HepG2 (cell line): Measurements from ENCODE around the gene TGM1. TPM values are rescaled to one million over a fixed set of nuclear protein-coding genes. Genes with fewer than 3 reads are reported as not detected.
A peak's percentile ranks its signal among the peaks of the same experiment; 100 is the strongest.

Experiments used
- ATAC-seq: fragments of 200-7000 bp; cut with Tn5 transposase; 3 replicates; pipeline ENCODE4 v1.9.1; 2020; ENCODE audit warnings: mild to moderate bottlenecking, moderate library complexity
- BruUV-seq: library from RNA; stranded (reverse); fragments of 400-500 nt; replicated peaks from 2 replicates; lab custom pipeline; 2021; lab: Mats Ljungman, UMichigan
- CTCF ChIA-PET: fragments of 300-600 bp; formaldehyde crosslinking; extraction: SDS; loops from one replicate; lab custom pipeline; 2021; ENCODE audit warnings: low total read pairs, inconsistent platforms, low intra/inter-chr PET ratio; lab: Yijun Ruan, JAX
- POLR2A ChIA-PET: fragments of 350-600 bp; sonication (Branson Sonifier 250); formaldehyde crosslinking; loops from one replicate; lab custom pipeline; 2020; ENCODE audit warnings: antibody characterized with exemption, inconsistent platforms; lab: Yijun Ruan, JAX
- DNase-seq: peaks from one replicate; pipeline ENCODE4 v3.0.0-alpha.2; 2015; ENCODE audit warnings: low spot score
- FAIRE-seq: peaks from 3 replicates; lab custom pipeline; 2011; peaks lifted over from hg19 to GRCh38; lab: Jason Lieb, UNC
- H2AFZ ChIP-seq: one replicate; pipeline ENCODE4 v1.6.1; 2011; ENCODE audit warnings: low read length, inconsistent platforms
- H3K27ac ChIP-seq: fragments of 300-600 bp; 3 replicates; pipeline ENCODE4 v1.8.0; 2011; ENCODE audit warnings: mixed run types, mild to moderate bottlenecking, mixed read lengths, low read length, inconsistent platforms; ENCODE audit not compliant: insufficient read depth; ENCODE audit errors: extremely low read length
- H3K27me3 ChIP-seq, 2 experiments: fragments of 200-600 bp in 1 of 2; 2 replicates in 1 of 2; 3 replicates in 1 of 2; pipeline versions ENCODE4 v1.6.0 to v1.8.0; 2011; ENCODE audit warnings: low read length in 2 of 2, mild to moderate bottlenecking in 2 of 2, moderate library complexity in 2 of 2, inconsistent platforms in 1 of 2; ENCODE audit not compliant: insufficient read depth in 2 of 2, control insufficient read depth in 1 of 2
- H3K36me3 ChIP-seq, 2 experiments: fragments of 200-600 bp in 1 of 2; replicated peaks in 1 of 2; 2 replicates in 1 of 2; 3 replicates in 1 of 2; pipeline versions ENCODE4 v1.5.1 to v1.8.0; 2011; ENCODE audit warnings: low read length in 2 of 2, inconsistent platforms in 1 of 2; ENCODE audit not compliant: insufficient read depth in 2 of 2, control insufficient read depth in 1 of 2
- H3K4me1 ChIP-seq: 2 replicates; pipeline ENCODE4 v1.5.1; 2012; ENCODE audit warnings: low read length, inconsistent platforms; ENCODE audit not compliant: insufficient read depth
- H3K4me2 ChIP-seq: 2 replicates; pipeline ENCODE4 v1.6.0; 2011; ENCODE audit warnings: low read depth, low read length, inconsistent platforms
- H3K4me3 ChIP-seq, 3 experiments: fragments of 200-600 bp in 1 of 3; sonication (generic), shearing (Covaris generic) in 1 of 3; replicated peaks in 1 of 3; 2 replicates each; pipeline ENCODE4 v1.5.1; 2011 to 2016; ENCODE audit warnings: low read length in 3 of 3, inconsistent platforms in 2 of 3, low read depth in 2 of 3, mild to moderate bottlenecking in 2 of 3, control low read depth in 1 of 3, mixed read lengths in 1 of 3; ENCODE audit not compliant: insufficient read depth in 1 of 3
- H3K79me2 ChIP-seq: one replicate; pipeline ENCODE4 v1.6.1; 2011; ENCODE audit warnings: low read length, inconsistent platforms; ENCODE audit not compliant: insufficient read depth
- H3K9ac ChIP-seq: 2 replicates; pipeline ENCODE4 v1.6.0; 2011; ENCODE audit warnings: mild to moderate bottlenecking, low read depth, low read length, inconsistent platforms; ENCODE audit not compliant: insufficient read depth
- H3K9me3 ChIP-seq: 2 replicates; pipeline ENCODE4 v1.5.1; 2012; ENCODE audit warnings: mild to moderate bottlenecking, low read length
- H4K20me1 ChIP-seq: 2 replicates; pipeline ENCODE4 v1.6.0; 2011; ENCODE audit warnings: inconsistent platforms, mild to moderate bottlenecking, low read length, moderate library complexity; ENCODE audit not compliant: insufficient read depth
- ELF1 ChIP-seq: sonication (generic); formaldehyde crosslinking; IDR thresholded peaks from 2 replicates; pipeline ENCODE4 v1.4.0; 2020; ENCODE audit warnings: missing genetic modification reagents
- KAT7 ChIP-seq: IDR thresholded peaks from 2 replicates; pipeline ENCODE4 v1.6.1; 2018; ENCODE audit warnings: borderline replicate concordance, missing compliant biosample characterization
- KMT2A ChIP-seq: sonication (generic); formaldehyde crosslinking; IDR thresholded peaks from 2 replicates; pipeline ENCODE4 v1.4.0; 2020; ENCODE audit warnings: missing genetic modification reagents
- KMT2B ChIP-seq: IDR thresholded peaks from 2 replicates; pipeline ENCODE4 v1.6.1; 2016; ENCODE audit warnings: missing genetic modification reagents, missing compliant biosample characterization
- NFATC3 ChIP-seq: sonication (generic); formaldehyde crosslinking; IDR thresholded peaks from 2 replicates; pipeline ENCODE4 v1.5.1; 2020; ENCODE audit warnings: mild to moderate bottlenecking, missing genetic modification reagents
- POLR2A ChIP-seq, 2 experiments: IDR thresholded peaks; 2 replicates each; pipeline ENCODE4 v1.6.1; 2011; ENCODE audit warnings: low read depth in 2 of 2, low read length in 2 of 2, mild to moderate bottlenecking in 1 of 2, moderate library complexity in 1 of 2; ENCODE audit not compliant: insufficient read depth in 1 of 2
- REPIN1 ChIP-seq: sonication (generic); formaldehyde crosslinking; IDR thresholded peaks from 2 replicates; pipeline ENCODE4 v1.8.0; 2022; ENCODE audit warnings: missing genetic modification reagents, low read depth, mild to moderate bottlenecking, borderline replicate concordance
- SSRP1 ChIP-seq: IDR thresholded peaks from 2 replicates; pipeline ENCODE4 v1.6.1; 2016; ENCODE audit warnings: control low read depth
- ZBTB38 ChIP-seq: sonication (generic); formaldehyde crosslinking; IDR thresholded peaks from 2 replicates; pipeline ENCODE4 v1.5.1; 2020; ENCODE audit warnings: mild to moderate bottlenecking, missing genetic modification reagents
- ZFP36L1 ChIP-seq: sonication (generic); formaldehyde crosslinking; IDR thresholded peaks from 2 replicates; pipeline ENCODE4 v1.8.0; 2022; ENCODE audit warnings: mild to moderate bottlenecking, missing genetic modification reagents, moderate library complexity
- ZNF24 ChIP-seq: fragments of 450-650 bp; IDR thresholded peaks from 2 replicates; pipeline ENCODE4 v1.6.1; 2017; ENCODE audit warnings: antibody characterized with exemption, mild to moderate bottlenecking
- ZNF317 ChIP-seq: sonication (generic); formaldehyde crosslinking; IDR thresholded peaks from 2 replicates; pipeline ENCODE4 v1.5.0; 2020; ENCODE audit warnings: mild to moderate bottlenecking, missing genetic modification reagents
- ZNF326 ChIP-seq: sonication (generic); formaldehyde crosslinking; IDR thresholded peaks from 2 replicates; pipeline ENCODE4 v1.4.0; 2020; ENCODE audit warnings: missing genetic modification reagents, borderline replicate concordance
- ZNF382 ChIP-seq: sonication (generic); formaldehyde crosslinking; IDR thresholded peaks from 2 replicates; pipeline ENCODE4 v1.5.0; 2020; ENCODE audit warnings: missing genetic modification reagents, mild to moderate bottlenecking, borderline replicate concordance
- ZNF543 ChIP-seq: sonication (generic); formaldehyde crosslinking; IDR thresholded peaks from 2 replicates; pipeline ENCODE4 v1.4.0; 2020; ENCODE audit warnings: mild to moderate bottlenecking, missing genetic modification reagents
- ZNF562 ChIP-seq: sonication (generic); formaldehyde crosslinking; IDR thresholded peaks from 2 replicates; pipeline ENCODE4 v1.8.0; 2022; ENCODE audit warnings: missing genetic modification reagents, borderline replicate concordance
- ZNF619 ChIP-seq: sonication (generic); formaldehyde crosslinking; IDR thresholded peaks from 2 replicates; pipeline ENCODE4 v1.4.0; 2020; ENCODE audit warnings: mild to moderate bottlenecking, missing genetic modification reagents
- ZNF670 ChIP-seq: sonication (generic); formaldehyde crosslinking; IDR thresholded peaks from 2 replicates; pipeline ENCODE4 v1.8.0; 2022; ENCODE audit warnings: mild to moderate bottlenecking, missing genetic modification reagents, borderline replicate concordance
- ZNF724P ChIP-seq: sonication (generic); formaldehyde crosslinking; IDR thresholded peaks from 2 replicates; pipeline ENCODE4 v1.8.0; 2022; ENCODE audit warnings: missing genetic modification reagents, borderline replicate concordance
- ZNF761 ChIP-seq: sonication (generic); formaldehyde crosslinking; conservative IDR thresholded peaks from 2 replicates; pipeline ENCODE4 v1.4.0; 2020; ENCODE audit warnings: mild to moderate bottlenecking, missing genetic modification reagents
- WGBS: methylation state at CpG from one replicate; pipeline ENCODE4 v1.1.6; 2017; ENCODE audit warnings: low lambda C conversion rate; 5-methylcytosine and 5-hydroxymethylcytosine counted together
- in situ Hi-C: cut with HindIII; loops from 2 replicates; pipeline ENCODE4 v1.10.0; 2017; ENCODE audit warnings: low pct_unique_long_range_greater_than_20kb; ENCODE audit not compliant: extremely low pct_ligation_motif_present
- intact Hi-C: fragments of 100-400 bp; cut with micrococcal nuclease; formaldehyde crosslinking; loops from one replicate; pipeline ENCODE4 v1.10.0; 2022; ENCODE audit not compliant: unreplicated experiment
- polyA plus RNA-seq, 8 experiments: library from polyadenylated mRNA; depleted of rRNA in 3 of 8; stranded (reverse) in 7 of 8; unstranded in 1 of 8; fragments of >200 nt; fragmentation: Illumina TruSeq in 4 of 8; extraction: Trizol in 4 of 8; gene quantifications; 2 replicates each; pipeline versions ENCODE4 v1.2.1 to v1.2.3, GENCODE V29; 2011 to 2016; ENCODE audit warnings: low read depth in 4 of 8, missing spikeins in 1 of 8, mixed read lengths in 1 of 8; ENCODE audit not compliant: insufficient read depth in 1 of 8
- total RNA-seq, 5 experiments: library from RNA; depleted of rRNA; stranded (reverse); fragments of >200 nt; fragmentation: Illumina TruSeq; extraction: Trizol; gene quantifications; 2 replicates each; pipeline ENCODE4 v1.2.3, GENCODE V29; 2016; ENCODE audit warnings: low read depth in 1 of 5
- TF ChIP-seq, protein P1 (sequence below): sonication (generic); formaldehyde crosslinking; IDR thresholded peaks from 2 replicates; pipeline ENCODE4 v1.4.0; 2020; ENCODE audit warnings: missing genetic modification reagents
- TF ChIP-seq, protein P2 (sequence below): sonication (generic); formaldehyde crosslinking; conservative IDR thresholded peaks from 2 replicates; pipeline ENCODE4 v1.4.0; 2020; ENCODE audit warnings: missing genetic modification reagents
- TF ChIP-seq, protein P3 (sequence below): sonication (generic); formaldehyde crosslinking; IDR thresholded peaks from 2 replicates; pipeline ENCODE4 v1.9.0; 2022; ENCODE audit warnings: missing genetic modification reagents, mild to moderate bottlenecking, borderline replicate concordance

TGM1 gene
- total and polyA plus RNA-seq, 2 of the 13 experiments (the other 11 are each of a cell fraction or from before 2014, with no cell fraction given) = 3.2 to 10.6 TPM

DNA sequence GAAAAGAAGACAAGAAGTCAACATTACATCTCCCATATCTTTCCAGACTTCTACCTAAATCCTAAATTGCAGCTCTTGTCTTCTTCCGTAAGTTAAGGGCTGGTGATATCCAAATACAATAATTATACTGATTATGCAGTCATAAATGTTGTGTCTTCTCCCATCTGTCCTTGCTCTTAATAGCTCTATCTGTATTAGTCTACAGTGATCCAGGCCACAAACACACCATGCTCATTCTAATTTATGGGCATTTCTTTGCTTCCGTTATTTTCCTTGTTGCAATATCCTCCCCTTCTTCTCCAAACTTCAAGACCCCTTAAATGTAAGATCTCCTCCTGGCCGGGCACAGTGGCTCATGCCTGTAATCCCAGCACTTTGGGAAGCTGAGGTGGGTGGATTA is 43.5 kb downstream of the TGM1 start:
- no peaks in the 10 kb centered on the region for H3K9me3 ChIP-seq
- H3K27me3 ChIP-seq = no peaks in the 10 kb centered on the region; a peak in 1 of 5 replicates
- BruUV-seq = no TSS peak
- in situ Hi-C loops = no loop called here
- DNase-seq = no peak
- no peak for FAIRE-seq
- POLR2A ChIA-PET = interaction anchor here (1.3 to 4.2 kb wide), 2 partner anchors 11 to 22 kb away, joined by 7 to 26 read pairs; partner anchors contain the start of gene TINF2
- CTCF ChIA-PET = no interaction called here
- H3K79me2 ChIP-seq = peaks cover 40% of the 10 kb centered on the region
- ATAC-seq = no peak
- intact Hi-C loops = no loop called here
- no peak overlapping the region for H3K27ac ChIP-seq
- no peak overlapping the region for H2AFZ ChIP-seq
- peaks cover 13% of the 10 kb centered on the region for H3K4me1 ChIP-seq
- 66% methylated on average over 3 of the region's 3 CpGs for WGBS
- no peaks in the 10 kb centered on the region for H4K20me1 ChIP-seq
- H3K36me3 ChIP-seq = peaks cover 8 to 12% of the 10 kb centered on the region in 2 experiments; a peak in 4 of 5 replicates
- H3K4me3 ChIP-seq = no peak overlapping the region
- H3K9ac ChIP-seq = no peak overlapping the region
- no peak overlapping the region for H3K4me2 ChIP-seq
- TF ChIP-seq, protein P1, sequence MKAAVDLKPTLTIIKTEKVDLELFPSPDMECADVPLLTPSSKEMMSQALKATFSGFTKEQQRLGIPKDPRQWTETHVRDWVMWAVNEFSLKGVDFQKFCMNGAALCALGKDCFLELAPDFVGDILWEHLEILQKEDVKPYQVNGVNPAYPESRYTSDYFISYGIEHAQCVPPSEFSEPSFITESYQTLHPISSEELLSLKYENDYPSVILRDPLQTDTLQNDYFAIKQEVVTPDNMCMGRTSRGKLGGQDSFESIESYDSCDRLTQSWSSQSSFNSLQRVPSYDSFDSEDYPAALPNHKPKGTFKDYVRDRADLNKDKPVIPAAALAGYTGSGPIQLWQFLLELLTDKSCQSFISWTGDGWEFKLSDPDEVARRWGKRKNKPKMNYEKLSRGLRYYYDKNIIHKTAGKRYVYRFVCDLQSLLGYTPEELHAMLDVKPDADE (CRISPR knock-in tag) = no peak
- TF ChIP-seq ZBTB38 (CRISPR knock-in tag) = no peak
- no peak for TF ChIP-seq ZNF24
- TF ChIP-seq ZNF382 (CRISPR knock-in tag) = no peak
- peak; percentile 63; the same call in 1 of the 2 replicates for TF ChIP-seq ZNF317 (CRISPR knock-in tag)
- TF ChIP-seq KAT7 (CRISPR knock-in tag) = no peak
- TF ChIP-seq KMT2A (CRISPR knock-in tag) = no peak
- TF ChIP-seq POLR2A (IDR thresholded peaks at IDR 0.05; ENCODE audit: insufficient read depth in 1 of 2, low read depth in 2 of 2, low read length in 2 of 2) = no peak
- 0 out of 2 replicates have a peak, but pooled peaks have one; percentile 42 for TF ChIP-seq ZFP36L1 (CRISPR knock-in tag)
- no peak for TF ChIP-seq ELF1
- TF ChIP-seq ZNF724P (CRISPR knock-in tag) = no peak
- TF ChIP-seq SSRP1 (CRISPR knock-in tag) = 0 out of 2 replicates have a peak, but pooled peaks have one; percentile 80
- no peak for TF ChIP-seq ZNF543 (CRISPR knock-in tag)
- TF ChIP-seq KMT2B (CRISPR knock-in tag) = no peak
- 0 out of 2 replicates have a peak, but pooled peaks have one; percentile 15 for TF ChIP-seq ZNF562
- TF ChIP-seq ZNF761 = no peak
- TF ChIP-seq NFATC3 (CRISPR knock-in tag) = no peak
- no peak for TF ChIP-seq ZNF670 (CRISPR knock-in tag)
- no peak for TF ChIP-seq ZNF326 (CRISPR knock-in tag)
- no peak for TF ChIP-seq REPIN1
- TF ChIP-seq ZNF619 = no peak
- TF ChIP-seq, protein P2, sequence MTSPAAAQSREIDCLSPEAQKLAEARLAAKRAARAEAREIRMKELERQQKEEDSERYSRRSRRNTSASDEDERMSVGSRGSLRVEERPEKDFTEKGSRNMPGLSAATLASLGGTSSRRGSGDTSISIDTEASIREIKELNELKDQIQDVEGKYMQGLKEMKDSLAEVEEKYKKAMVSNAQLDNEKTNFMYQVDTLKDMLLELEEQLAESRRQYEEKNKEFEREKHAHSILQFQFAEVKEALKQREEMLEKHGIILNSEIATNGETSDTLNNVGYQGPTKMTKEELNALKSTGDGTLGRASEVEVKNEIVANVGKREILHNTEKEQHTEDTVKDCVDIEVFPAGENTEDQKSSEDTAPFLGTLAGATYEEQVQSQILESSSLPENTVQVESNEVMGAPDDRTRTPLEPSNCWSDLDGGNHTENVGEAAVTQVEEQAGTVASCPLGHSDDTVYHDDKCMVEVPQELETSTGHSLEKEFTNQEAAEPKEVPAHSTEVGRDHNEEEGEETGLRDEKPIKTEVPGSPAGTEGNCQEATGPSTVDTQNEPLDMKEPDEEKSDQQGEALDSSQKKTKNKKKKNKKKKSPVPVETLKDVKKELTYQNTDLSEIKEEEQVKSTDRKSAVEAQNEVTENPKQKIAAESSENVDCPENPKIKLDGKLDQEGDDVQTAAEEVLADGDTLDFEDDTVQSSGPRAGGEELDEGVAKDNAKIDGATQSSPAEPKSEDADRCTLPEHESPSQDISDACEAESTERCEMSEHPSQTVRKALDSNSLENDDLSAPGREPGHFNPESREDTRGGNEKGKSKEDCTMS (CRISPR knock-in tag) = no peak
- TF ChIP-seq, protein P3, sequence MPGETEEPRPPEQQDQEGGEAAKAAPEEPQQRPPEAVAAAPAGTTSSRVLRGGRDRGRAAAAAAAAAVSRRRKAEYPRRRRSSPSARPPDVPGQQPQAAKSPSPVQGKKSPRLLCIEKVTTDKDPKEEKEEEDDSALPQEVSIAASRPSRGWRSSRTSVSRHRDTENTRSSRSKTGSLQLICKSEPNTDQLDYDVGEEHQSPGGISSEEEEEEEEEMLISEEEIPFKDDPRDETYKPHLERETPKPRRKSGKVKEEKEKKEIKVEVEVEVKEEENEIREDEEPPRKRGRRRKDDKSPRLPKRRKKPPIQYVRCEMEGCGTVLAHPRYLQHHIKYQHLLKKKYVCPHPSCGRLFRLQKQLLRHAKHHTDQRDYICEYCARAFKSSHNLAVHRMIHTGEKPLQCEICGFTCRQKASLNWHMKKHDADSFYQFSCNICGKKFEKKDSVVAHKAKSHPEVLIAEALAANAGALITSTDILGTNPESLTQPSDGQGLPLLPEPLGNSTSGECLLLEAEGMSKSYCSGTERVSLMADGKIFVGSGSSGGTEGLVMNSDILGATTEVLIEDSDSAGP (CRISPR knock-in tag) = no peak
